Activated naive CD4-positive, alpha-beta T cell treated with anti-CD3 and anti-CD28 coated beads, Interleukin-2, amount 50 U/mL, for 72 hours (primary cell): ENCODE data around the gene EIF2D. TPM values are rescaled to one million over a fixed set of nuclear protein-coding genes. Genes with fewer than 3 reads are reported as not detected.

ENCODE experiments used
- ATAC-seq, 2 donors: fragments of 150-1000 bp; cut with Tn5 transposase; 2 replicates each; pipeline ENCODE4 v1.10.0; 2021; ENCODE audit warnings: mild to moderate bottlenecking in 2 of 2, moderate library complexity in 2 of 2
- DNase-seq, 2 donors: peaks; one replicate each; pipeline ENCODE4 v3.0.0; 2021 to 2022; ENCODE audit warnings: low spot score in 2 of 2
- H3K27ac Mint-ChIP-seq, 2 donors: one replicate each; pipeline ENCODE4 v1.8.0; 2022; ENCODE audit warnings: mild to moderate bottlenecking in 2 of 2, mixed read lengths in 2 of 2
- H3K36me3 Mint-ChIP-seq, 2 donors: one replicate each; pipeline ENCODE4 v1.8.0; 2022; ENCODE audit warnings: mixed read lengths in 2 of 2
- H3K9me3 Mint-ChIP-seq, 2 donors: one replicate each; pipeline ENCODE4 v1.8.0; 2022; ENCODE audit warnings: mixed read lengths in 2 of 2
- total RNA-seq, 2 donors: library from RNA; stranded (reverse); gene quantifications; one replicate each; pipeline ENCODE4 v1.2.3, GENCODE V29; 2022

The EIF2D gene, protein sequence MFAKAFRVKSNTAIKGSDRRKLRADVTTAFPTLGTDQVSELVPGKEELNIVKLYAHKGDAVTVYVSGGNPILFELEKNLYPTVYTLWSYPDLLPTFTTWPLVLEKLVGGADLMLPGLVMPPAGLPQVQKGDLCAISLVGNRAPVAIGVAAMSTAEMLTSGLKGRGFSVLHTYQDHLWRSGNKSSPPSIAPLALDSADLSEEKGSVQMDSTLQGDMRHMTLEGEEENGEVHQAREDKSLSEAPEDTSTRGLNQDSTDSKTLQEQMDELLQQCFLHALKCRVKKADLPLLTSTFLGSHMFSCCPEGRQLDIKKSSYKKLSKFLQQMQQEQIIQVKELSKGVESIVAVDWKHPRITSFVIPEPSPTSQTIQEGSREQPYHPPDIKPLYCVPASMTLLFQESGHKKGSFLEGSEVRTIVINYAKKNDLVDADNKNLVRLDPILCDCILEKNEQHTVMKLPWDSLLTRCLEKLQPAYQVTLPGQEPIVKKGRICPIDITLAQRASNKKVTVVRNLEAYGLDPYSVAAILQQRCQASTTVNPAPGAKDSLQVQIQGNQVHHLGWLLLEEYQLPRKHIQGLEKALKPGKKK
- 100 to 1,000 TPM in 1 of 2 donors, 10 to 100 TPM in 1; 87.1 to 111 TPM for total RNA-seq

GRCh38 chr1:206612129-206612876, at the start of gene EIF2D:
Gene EIF2D, minus strand, starts transcription at chr1:206612465. Its CDS starts 123 bp downstream, at chr1:206612342.
- peak within 1 kb of the TSS; percentile 99 to 100 for H3K27ac Mint-ChIP-seq

GRCh38 chr1:206661161-206661820, 49.0 kb upstream of the EIF2D start:
- H3K36me3 Mint-ChIP-seq, result no peaks in the 10 kb centered on the region
- no peak for ATAC-seq
- no peak overlapping the region for H3K27ac Mint-ChIP-seq
- no peaks in the 10 kb centered on the region for H3K9me3 Mint-ChIP-seq
- DNase-seq, result no peak

More at GRCh38 chr1:206612129-206612876, at the start of gene EIF2D:
- peak; percentile 80 to 89 for ATAC-seq
- peaks cover 19 to 31% of the 10 kb centered on the region in 2 donors for H3K36me3 Mint-ChIP-seq
- DNase-seq, result peak; percentile 95 to 98
- no peaks in the 10 kb centered on the region for H3K9me3 Mint-ChIP-seq

DNA sequence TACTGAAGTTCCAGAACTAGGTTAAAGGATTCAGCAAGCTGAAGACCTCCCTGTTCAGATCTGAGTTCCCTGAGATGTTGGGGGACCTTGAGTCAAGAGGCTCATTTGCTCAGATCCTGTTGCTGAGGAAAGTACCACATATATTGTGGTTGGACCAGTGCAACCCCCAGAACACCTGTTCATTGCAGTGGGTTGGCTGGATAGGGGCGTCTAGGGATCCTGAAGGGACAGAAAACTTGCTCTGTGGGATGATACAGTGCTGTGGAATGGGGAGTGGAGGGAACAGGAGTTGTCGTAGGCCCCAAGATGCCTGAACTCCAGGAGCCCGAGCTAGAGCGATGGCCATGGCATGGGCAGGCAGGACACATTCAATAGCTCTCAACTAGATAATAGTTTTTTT, 47.9 kb upstream of the EIF2D start:
- DNase-seq, result no peak
- Mint-ChIP-seq H3K36me3 (no peaks in the 10 kb centered on the region), H3K27ac (no peak overlapping the region), H3K9me3 (no peaks in the 10 kb centered on the region)
- no peak for ATAC-seq

GRCh38 chr1:206658981-206659273, 46.7 kb upstream of the EIF2D start:
- no peak for DNase-seq

GRCh38 chr1:206658264-206658980, 46.2 kb upstream of the EIF2D start:
- no peaks in the 10 kb centered on the region for H3K9me3 Mint-ChIP-seq
- no peaks in the 10 kb centered on the region for H3K36me3 Mint-ChIP-seq
- ATAC-seq (peak; percentile 57 to 67), DNase-seq (peak in 1 of 2 donors; percentile 61)
- no peak overlapping the region for H3K27ac Mint-ChIP-seq

More at GRCh38 chr1:206658981-206659273, 46.7 kb upstream of the EIF2D start:
- Mint-ChIP-seq H3K36me3 (no peaks in the 10 kb centered on the region), H3K9me3 (no peaks in the 10 kb centered on the region), H3K27ac (no peak overlapping the region)
- ATAC-seq, result no peak

- H3K27ac Mint-ChIP-seq, result no peak overlapping the region
- ATAC-seq, result no peak
- no peaks in the 10 kb centered on the region for H3K36me3 Mint-ChIP-seq
- no peaks in the 10 kb centered on the region for H3K9me3 Mint-ChIP-seq
- no peak for DNase-seq
Observed at GRCh38 chr1:206657751-206658150, 45.5 kb upstream of the EIF2D start.

GRCh38 chr1:206656936-206657335, 44.7 kb upstream of the EIF2D start:
- ATAC-seq (no peak), DNase-seq (no peak)
- Mint-ChIP-seq H3K27ac (no peak overlapping the region), H3K9me3 (no peaks in the 10 kb centered on the region), H3K36me3 (peaks cover 0 to 6% of the 10 kb centered on the region in 2 donors)

GRCh38 chr1:206655471-206655882, 43.2 kb upstream of the EIF2D start:
- DNase-seq (no peak), ATAC-seq (no peak)
- H3K27ac Mint-ChIP-seq, result no peak overlapping the region
- H3K36me3 Mint-ChIP-seq, result peaks cover 0 to 8% of the 10 kb centered on the region in 2 donors
- H3K9me3 Mint-ChIP-seq, result no peaks in the 10 kb centered on the region

DNA sequence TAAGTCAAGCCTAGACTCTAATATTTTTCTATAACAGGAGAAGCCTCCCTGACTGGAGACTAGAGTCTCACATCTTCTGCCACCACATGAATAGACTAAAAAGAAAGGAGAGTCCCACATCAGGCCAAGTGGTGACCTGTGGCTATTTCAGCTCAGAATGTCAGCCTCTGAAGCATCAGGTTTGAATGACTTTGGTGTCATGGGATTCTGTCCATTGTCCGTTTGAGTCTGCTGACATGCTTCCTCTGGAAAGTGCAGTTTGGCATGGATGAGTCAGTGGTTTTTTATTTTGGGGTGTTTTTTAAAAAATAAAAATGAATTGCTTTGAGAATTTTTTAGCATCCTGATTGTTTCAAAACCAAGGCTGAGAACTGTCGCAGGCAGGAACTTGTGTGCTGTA, 42.6 kb upstream of the EIF2D start:
- Mint-ChIP-seq H3K9me3 (no peaks in the 10 kb centered on the region), H3K27ac (no peak overlapping the region), H3K36me3 (peaks cover 0 to 8% of the 10 kb centered on the region in 2 donors)
- ATAC-seq, result no peak
- no peak for DNase-seq

DNA sequence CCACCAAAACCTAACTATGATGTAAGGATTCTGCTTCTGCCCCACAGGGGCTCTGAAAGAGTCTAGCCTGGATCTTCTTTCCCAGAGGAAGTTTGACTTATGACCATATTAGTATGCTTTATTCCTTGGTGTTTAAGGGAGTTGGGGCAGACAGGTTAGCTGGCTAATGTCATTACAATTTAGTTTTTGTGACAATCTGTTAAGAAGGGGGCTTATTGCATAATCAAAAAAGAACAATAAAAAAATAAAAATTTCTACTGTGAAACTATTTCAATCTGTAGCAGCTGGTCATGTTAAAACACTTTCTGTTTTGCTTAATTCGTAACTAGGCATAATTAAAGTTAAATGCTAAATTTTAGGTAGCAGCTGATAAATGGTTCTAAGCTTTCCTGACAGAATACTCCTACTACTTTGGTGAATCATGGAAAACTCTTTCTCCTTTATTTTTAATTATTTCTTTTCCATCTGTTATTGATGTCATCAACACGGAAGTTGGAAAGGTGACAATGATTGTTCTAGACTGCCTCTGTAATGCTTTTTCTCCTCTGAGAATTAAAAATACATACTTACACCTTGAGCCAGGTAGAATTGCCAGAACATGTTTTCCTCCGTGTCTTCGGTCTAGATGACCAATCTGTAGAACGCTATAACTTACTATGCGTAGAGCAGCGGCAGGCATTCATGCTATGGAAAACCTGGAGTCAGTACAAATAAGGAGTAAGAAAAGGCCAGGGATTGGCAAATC, 41.6 kb upstream of the EIF2D start:
- Mint-ChIP-seq H3K27ac (no peak overlapping the region), H3K36me3 (peaks cover 0 to 8% of the 10 kb centered on the region in 2 donors), H3K9me3 (no peaks in the 10 kb centered on the region)
- ATAC-seq (no peak), DNase-seq (no peak)

- no peak for ATAC-seq
- no peak for DNase-seq
- Mint-ChIP-seq H3K27ac (no peak overlapping the region), H3K36me3 (peaks cover 7 to 15% of the 10 kb centered on the region in 2 donors), H3K9me3 (no peaks in the 10 kb centered on the region)
Observed at GRCh38 chr1:206651958-206652890, 40.0 kb upstream of the EIF2D start.

GRCh38 chr1:206651014-206651413, 38.7 kb upstream of the EIF2D start:
- no peak overlapping the region for H3K27ac Mint-ChIP-seq
- H3K36me3 Mint-ChIP-seq, result peaks cover 7 to 17% of the 10 kb centered on the region in 2 donors
- DNase-seq (no peak), ATAC-seq (no peak)
- H3K9me3 Mint-ChIP-seq, result no peaks in the 10 kb centered on the region

DNA sequence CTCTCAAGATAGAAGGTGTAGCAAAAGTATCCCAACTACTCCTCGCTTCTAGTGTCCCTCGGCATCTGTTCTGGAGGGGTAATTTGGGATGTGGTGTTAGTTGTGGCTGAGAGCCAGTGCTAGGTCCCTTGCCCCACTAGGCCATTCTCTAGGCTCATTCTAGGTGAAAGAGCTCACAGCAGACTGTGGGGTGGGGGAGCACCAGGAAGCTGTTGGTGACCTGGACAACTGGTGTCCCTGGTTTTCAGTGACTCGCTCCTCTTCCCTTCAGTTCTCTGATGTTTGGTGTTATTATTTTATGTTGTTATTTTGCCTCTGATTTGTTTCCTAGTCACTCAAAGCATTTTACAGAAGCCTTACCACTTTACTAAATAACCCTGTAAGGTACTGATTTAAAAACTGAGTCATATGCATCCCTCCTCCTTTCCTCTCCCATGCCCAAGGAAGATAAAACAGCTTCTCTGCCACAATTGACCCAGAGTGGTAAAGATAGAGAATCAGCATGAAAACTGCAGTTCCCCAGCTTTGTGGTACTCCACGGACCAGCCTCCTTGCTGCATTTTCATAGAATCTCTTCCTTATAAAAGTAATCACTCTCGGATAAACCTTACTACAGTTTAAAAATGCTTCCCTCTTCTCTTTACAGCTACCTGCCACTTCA, 37.1 kb upstream of the EIF2D start:
- peak overlapping the region in 1 of 2 donors; percentile 2 for H3K27ac Mint-ChIP-seq
- ATAC-seq, result no peak
- DNase-seq, result no peak
- peaks cover 7 to 17% of the 10 kb centered on the region in 2 donors for H3K36me3 Mint-ChIP-seq
- H3K9me3 Mint-ChIP-seq, result no peaks in the 10 kb centered on the region

- Mint-ChIP-seq H3K27ac (no peak overlapping the region), H3K36me3 (peaks cover 7 to 14% of the 10 kb centered on the region in 2 donors), H3K9me3 (no peaks in the 10 kb centered on the region)
- ATAC-seq (no peak), DNase-seq (no peak)
Observed at GRCh38 chr1:206647224-206647623, 35.0 kb upstream of the EIF2D start.
